ENCODE results near the gene KIF2C.

- no peak for TF ChIP-seq CTCF (IDR thresholded peaks at IDR 0.05)
- TF ChIP-seq POLR2AphosphoS5 (IDR thresholded peaks at IDR 0.05) = no peak
- no peak for TF ChIP-seq POLR2A (IDR thresholded peaks at IDR 0.05)
Measured at GRCh38 chr1:44718091-44718490, 21.5 kb upstream of the KIF2C start.
